ENCODE measurements around the gene TMEM63C. TPM values are rescaled to one million over a fixed set of nuclear protein-coding genes. Genes with fewer than 3 reads are reported as not detected.

The TMEM63C gene
- total RNA-seq, 1 donor from 2014 or later = 27.0 TPM

DNA sequence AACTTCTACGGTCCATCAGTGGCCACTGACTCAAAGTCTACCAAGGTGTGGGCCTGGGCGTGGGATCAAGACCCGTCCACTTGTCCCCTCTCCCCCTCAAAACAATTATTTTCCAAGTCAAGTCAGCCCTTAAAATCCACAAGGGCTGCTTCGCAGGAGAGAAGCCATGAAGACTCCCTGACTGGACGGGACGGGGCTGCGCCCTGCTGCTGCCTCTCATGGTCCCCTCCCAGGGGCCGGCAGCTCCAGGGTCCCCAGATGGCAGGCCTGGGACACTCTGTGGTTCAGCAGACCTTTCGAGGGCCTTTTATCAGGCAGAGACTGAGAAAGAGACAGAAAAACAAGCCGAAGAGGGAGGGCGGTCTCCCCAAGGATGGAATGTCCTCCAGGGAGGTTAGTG, 78.6 kb downstream of the TMEM63C start:
- TF ChIP-seq POLR2AphosphoS5 (IDR thresholded peaks at IDR 0.05; ENCODE audit: insufficient read depth in 1 of 2, low read depth in 1 of 2) (no peak), POLR2A (IDR thresholded peaks at IDR 0.05) (no peak)
- TF ChIP-seq, protein P1, sequence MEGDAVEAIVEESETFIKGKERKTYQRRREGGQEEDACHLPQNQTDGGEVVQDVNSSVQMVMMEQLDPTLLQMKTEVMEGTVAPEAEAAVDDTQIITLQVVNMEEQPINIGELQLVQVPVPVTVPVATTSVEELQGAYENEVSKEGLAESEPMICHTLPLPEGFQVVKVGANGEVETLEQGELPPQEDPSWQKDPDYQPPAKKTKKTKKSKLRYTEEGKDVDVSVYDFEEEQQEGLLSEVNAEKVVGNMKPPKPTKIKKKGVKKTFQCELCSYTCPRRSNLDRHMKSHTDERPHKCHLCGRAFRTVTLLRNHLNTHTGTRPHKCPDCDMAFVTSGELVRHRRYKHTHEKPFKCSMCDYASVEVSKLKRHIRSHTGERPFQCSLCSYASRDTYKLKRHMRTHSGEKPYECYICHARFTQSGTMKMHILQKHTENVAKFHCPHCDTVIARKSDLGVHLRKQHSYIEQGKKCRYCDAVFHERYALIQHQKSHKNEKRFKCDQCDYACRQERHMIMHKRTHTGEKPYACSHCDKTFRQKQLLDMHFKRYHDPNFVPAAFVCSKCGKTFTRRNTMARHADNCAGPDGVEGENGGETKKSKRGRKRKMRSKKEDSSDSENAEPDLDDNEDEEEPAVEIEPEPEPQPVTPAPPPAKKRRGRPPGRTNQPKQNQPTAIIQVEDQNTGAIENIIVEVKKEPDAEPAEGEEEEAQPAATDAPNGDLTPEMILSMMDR (IDR thresholded peaks at IDR 0.05) = no peak
- Histone ChIP-seq H3K27me3 (no peaks in the 10 kb centered on the region), H3K4me1 (no peaks in the 10 kb centered on the region), H3K27ac (no peak overlapping the region), H3K36me3 (no peaks in the 10 kb centered on the region), H3K4me3 (no peak overlapping the region), H3K9me3 (no peaks in the 10 kb centered on the region)
- no peak for DNase-seq (ENCODE audit: extremely low spot score in 2 of 2)
- intact Hi-C loops (cut with DNase I) = no loop called here

DNA sequence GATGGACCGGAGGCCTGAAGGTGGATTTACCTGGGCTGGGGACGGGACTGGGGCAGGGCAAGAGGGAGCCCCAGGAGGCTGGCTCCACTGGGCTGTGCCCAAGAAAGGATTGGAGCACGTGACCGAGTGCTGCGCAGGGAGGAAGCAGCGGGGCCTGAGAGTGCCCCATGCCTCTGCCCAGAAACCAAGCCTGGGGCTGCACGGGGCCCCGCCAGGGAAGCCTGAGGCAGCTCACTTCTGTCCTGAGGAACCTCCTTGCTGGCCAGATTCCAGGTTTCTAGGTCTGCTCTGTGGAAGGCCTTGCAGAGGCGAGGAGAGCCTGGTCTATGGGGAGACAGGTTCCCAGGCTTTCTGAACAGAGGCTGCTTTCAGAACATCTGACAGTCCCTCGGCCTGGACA, 79.0 kb downstream of the TMEM63C start:
- H3K4me3 ChIP-seq = no peak overlapping the region
- no peaks in the 10 kb centered on the region for H3K36me3 ChIP-seq
- H3K27me3 ChIP-seq = no peaks in the 10 kb centered on the region
- intact Hi-C loops (cut with DNase I) = no loop called here
- H3K4me1 ChIP-seq = no peaks in the 10 kb centered on the region
- TF ChIP-seq POLR2A (IDR thresholded peaks at IDR 0.05) (no peak), POLR2AphosphoS5 (IDR thresholded peaks at IDR 0.05; ENCODE audit: insufficient read depth in 1 of 2, low read depth in 1 of 2) (no peak)
- TF ChIP-seq, protein P1 (IDR thresholded peaks at IDR 0.05) = no peak
- no peaks in the 10 kb centered on the region for H3K9me3 ChIP-seq
- no peak for DNase-seq (ENCODE audit: extremely low spot score in 2 of 2)
- H3K27ac ChIP-seq = no peak overlapping the region

DNA sequence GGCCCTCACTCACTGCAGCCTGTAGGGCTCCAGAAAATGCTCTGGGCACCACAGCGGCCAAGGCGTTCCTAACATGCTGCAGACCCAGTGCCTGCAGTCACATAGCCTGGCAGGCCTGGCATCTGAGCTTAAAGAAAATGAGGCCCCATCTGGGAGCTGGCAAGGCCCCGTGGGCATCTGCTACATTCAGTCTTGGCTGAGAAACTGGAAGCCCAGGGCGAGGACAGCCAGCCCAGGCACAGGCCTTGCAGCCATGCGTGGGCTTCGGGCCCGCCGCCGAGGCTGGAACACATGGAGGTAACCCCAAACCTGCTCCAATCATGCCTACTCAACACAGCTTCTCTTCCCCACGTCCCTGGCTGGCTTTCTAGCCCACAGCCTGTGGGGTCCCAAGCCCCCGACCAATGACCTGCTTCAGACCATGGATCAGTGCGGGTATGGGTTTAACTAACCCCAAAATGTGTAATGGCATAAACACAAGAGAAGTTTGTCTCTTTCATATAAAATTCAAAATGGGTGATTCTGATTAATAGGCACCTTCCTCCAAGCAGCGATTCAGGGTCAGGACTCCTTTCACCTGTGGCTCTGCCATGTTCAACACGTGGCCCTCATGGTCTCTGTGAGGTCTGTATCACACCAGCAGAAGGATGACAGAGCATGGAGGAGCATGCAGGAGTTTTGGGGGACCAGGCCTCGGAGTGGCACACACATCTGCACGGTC, 83.0 kb downstream of the TMEM63C start:
- intact Hi-C loops (cut with DNase I) = no loop called here
- Histone ChIP-seq H3K36me3 (no peaks in the 10 kb centered on the region), H3K4me3 (no peak overlapping the region), H3K27ac (no peak overlapping the region), H3K4me1 (no peaks in the 10 kb centered on the region), H3K9me3 (no peaks in the 10 kb centered on the region), H3K27me3 (no peaks in the 10 kb centered on the region)
- TF ChIP-seq POLR2A (IDR thresholded peaks at IDR 0.05) = no peak
- TF ChIP-seq POLR2AphosphoS5 (IDR thresholded peaks at IDR 0.05; ENCODE audit: insufficient read depth in 1 of 2, low read depth in 1 of 2) = no peak
- TF ChIP-seq, protein P1 (IDR thresholded peaks at IDR 0.05) = no peak
- DNase-seq (ENCODE audit: extremely low spot score in 2 of 2) = no peak

DNA sequence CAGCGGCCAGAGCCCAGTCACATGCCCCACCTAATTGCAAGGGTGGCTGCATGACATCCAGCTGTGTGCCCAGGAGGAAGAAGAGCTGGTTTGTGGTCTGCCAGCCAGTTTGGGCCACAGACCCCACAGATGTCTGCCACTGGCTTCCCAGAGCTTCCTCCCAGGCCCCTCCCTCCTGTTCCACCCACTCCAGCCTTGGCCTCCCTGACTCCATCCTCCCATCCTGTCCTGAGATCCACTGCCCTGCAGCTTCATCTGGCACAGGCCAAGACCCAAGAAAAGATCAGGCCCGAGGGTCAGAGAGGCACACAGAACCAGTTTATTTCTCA, 83.6 kb downstream of the TMEM63C start:
- DNase-seq (ENCODE audit: extremely low spot score in 2 of 2) = no peak
- intact Hi-C loops (cut with DNase I) = no loop called here
- Histone ChIP-seq H3K27ac (no peak overlapping the region), H3K36me3 (no peaks in the 10 kb centered on the region), H3K9me3 (no peaks in the 10 kb centered on the region), H3K4me1 (no peaks in the 10 kb centered on the region), H3K27me3 (no peaks in the 10 kb centered on the region), H3K4me3 (no peak overlapping the region)
- no peak for TF ChIP-seq POLR2AphosphoS5 (IDR thresholded peaks at IDR 0.05; ENCODE audit: insufficient read depth in 1 of 2, low read depth in 1 of 2)
- no peak for TF ChIP-seq POLR2A (IDR thresholded peaks at IDR 0.05)
- TF ChIP-seq, protein P1 (IDR thresholded peaks at IDR 0.05) = no peak

DNA sequence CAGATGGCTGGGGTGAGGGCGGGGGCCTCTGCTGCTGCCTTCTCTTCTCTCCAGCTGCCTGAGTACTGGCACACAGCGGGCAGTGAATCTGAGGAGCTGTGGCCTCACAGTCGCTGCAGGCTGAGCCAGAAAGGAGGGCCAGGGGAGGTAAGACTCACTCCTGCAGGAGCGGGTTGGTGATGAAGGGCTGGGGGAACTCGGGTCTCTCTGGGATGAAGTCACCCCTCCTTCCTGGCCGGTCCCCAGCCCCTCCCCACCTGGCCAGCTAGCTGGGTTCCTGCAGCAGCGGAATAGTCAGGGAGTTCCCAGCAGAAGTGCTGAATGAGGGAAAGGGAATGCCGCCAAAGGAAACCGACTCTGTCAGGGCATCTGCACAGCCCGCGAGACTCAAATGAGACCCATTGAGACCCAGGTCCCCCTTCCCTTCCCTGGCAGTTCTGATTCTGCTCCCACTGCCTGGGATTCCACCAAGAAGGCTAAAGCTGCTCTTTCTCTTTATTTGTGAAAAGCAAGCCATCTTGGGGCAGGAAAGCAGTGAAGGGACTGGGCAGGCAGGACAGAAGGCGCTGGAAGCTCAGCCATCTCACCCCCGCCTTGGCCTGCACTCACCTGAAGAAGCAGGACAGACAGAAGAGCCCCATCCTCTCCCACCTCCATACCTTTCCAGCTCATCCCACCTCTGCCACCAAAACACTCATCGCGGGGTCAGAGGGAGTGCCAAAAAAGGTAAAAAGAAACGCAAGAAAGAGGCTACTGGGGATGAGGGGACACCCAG, 84.2 kb downstream of the TMEM63C start:
- TF ChIP-seq, protein P1 (IDR thresholded peaks at IDR 0.05) = no peak
- TF ChIP-seq POLR2A (IDR thresholded peaks at IDR 0.05) (no peak), POLR2AphosphoS5 (IDR thresholded peaks at IDR 0.05; ENCODE audit: insufficient read depth in 1 of 2, low read depth in 1 of 2) (no peak)
- peaks cover 4% of the 10 kb centered on the region for H3K4me1 ChIP-seq
- H3K36me3 ChIP-seq = no peaks in the 10 kb centered on the region
- H3K27me3 ChIP-seq = no peaks in the 10 kb centered on the region
- H3K4me3 ChIP-seq = no peak overlapping the region
- intact Hi-C loops (cut with DNase I) = no loop called here
- no peaks in the 10 kb centered on the region for H3K9me3 ChIP-seq
- no peak for DNase-seq (ENCODE audit: extremely low spot score in 2 of 2)
- no peak overlapping the region for H3K27ac ChIP-seq
